ENCODE measurements around the gene NUBPL. TPM values are rescaled to one million over a fixed set of nuclear protein-coding genes. Genes with fewer than 3 reads are reported as not detected.

The NUBPL gene
- total RNA-seq, 1 experiment from 2014 or later, result 11.6 TPM

- no peak for TF ChIP-seq HMGA2 (CRISPR knock-in tag; IDR thresholded peaks at IDR 0.05)
Measured at GRCh38 chr14:31657917-31658316, 96.7 kb downstream of the NUBPL start (continued).

GRCh38 chr14:31659278-31659677 lies 98.1 kb downstream of the NUBPL start:
- TF ChIP-seq STAT6 (CRISPR knock-in tag; conservative IDR thresholded peaks at IDR 0.05; ENCODE audit: low read depth) (no peak), NFYB (CRISPR knock-in tag; conservative IDR thresholded peaks at IDR 0.05; ENCODE audit: low read depth) (no peak)
- no peak for DNase-seq (ENCODE audit: low spot score)
- Mint-ChIP-seq H3K27ac (no peak overlapping the region), H3K4me1 (no peaks in the 10 kb centered on the region), H3K36me3 (peaks cover 12% of the 10 kb centered on the region), H3K9me3 (peaks cover 33% of the 10 kb centered on the region), H3K27me3 (ENCODE audit: low read depth) (no peaks in the 10 kb centered on the region), H3K4me3 (no peak overlapping the region)
- CTCF ChIA-PET, result no interaction called here
- no peak for ATAC-seq
- POLR2A ChIA-PET, result no interaction called here

- H3K36me3 Mint-ChIP-seq, result peaks cover 5% of the 10 kb centered on the region
- no peak overlapping the region for H3K4me3 Mint-ChIP-seq
- ChIA-PET POLR2A (no interaction called here), CTCF (no interaction called here)
- TF ChIP-seq ZNF317 (CRISPR knock-in tag; IDR thresholded peaks at IDR 0.05; ENCODE audit: borderline replicate concordance, low read depth) (no peak), CTCF (IDR thresholded peaks at IDR 0.05) (no peak), AFF4 (CRISPR knock-in tag; IDR thresholded peaks at IDR 0.05; ENCODE audit: borderline replicate concordance) (no peak), TCF7 (CRISPR knock-in tag; IDR thresholded peaks at IDR 0.05; ENCODE audit: low read depth) (no peak), RELA (CRISPR knock-in tag; IDR thresholded peaks at IDR 0.05; ENCODE audit: borderline replicate concordance) (no peak), MLX (CRISPR knock-in tag; IDR thresholded peaks at IDR 0.05) (no peak), USF1 (CRISPR knock-in tag; IDR thresholded peaks at IDR 0.05) (no peak)
- H3K4me1 Mint-ChIP-seq, result no peaks in the 10 kb centered on the region
- no peaks in the 10 kb centered on the region for H3K27me3 Mint-ChIP-seq (ENCODE audit: low read depth)
- DNase-seq (ENCODE audit: low spot score) (no peak), ATAC-seq (no peak)
- no peak overlapping the region for H3K27ac Mint-ChIP-seq
- peaks cover 34% of the 10 kb centered on the region for H3K9me3 Mint-ChIP-seq
Measured at GRCh38 chr14:31660191-31660590, 99.0 kb downstream of the NUBPL start.

GRCh38 chr14:31660728-31661127 lies 99.5 kb downstream of the NUBPL start:
- Mint-ChIP-seq H3K36me3 (peaks cover 5% of the 10 kb centered on the region; the same call in 1 of the 2 replicates), H3K27me3 (ENCODE audit: low read depth) (no peaks in the 10 kb centered on the region), H3K9me3 (peaks cover 38% of the 10 kb centered on the region), H3K4me3 (no peak overlapping the region), H3K27ac (no peak overlapping the region), H3K4me1 (no peaks in the 10 kb centered on the region)
- DNase-seq (ENCODE audit: low spot score) (no peak), ATAC-seq (no peak)
- ChIA-PET POLR2A (no interaction called here), CTCF (no interaction called here)
- no peak for TF ChIP-seq HMGXB4 (CRISPR knock-in tag; IDR thresholded peaks at IDR 0.05)
- TF ChIP-seq ZNF263 (CRISPR knock-in tag; IDR thresholded peaks at IDR 0.05; ENCODE audit: low read depth), result no peak
- TF ChIP-seq PREB (CRISPR knock-in tag; IDR thresholded peaks at IDR 0.05; ENCODE audit: borderline replicate concordance), result no peak
- no peak for TF ChIP-seq USF1 (CRISPR knock-in tag; IDR thresholded peaks at IDR 0.05)

Measured in WTC11 (cell line).